Upper lobe of right lung (tissue), 1 donor: Measurements from ENCODE around the gene ARVCF. TPM values are rescaled to one million over a fixed set of nuclear protein-coding genes. Genes with fewer than 3 reads are reported as not detected.

ENCODE experiments used
- ATAC-seq: fragments of 200-7000 bp; cut with Tn5 transposase; one replicate; pipeline ENCODE4 v1.9.1; 2020; ENCODE audit warnings: mild to moderate bottlenecking, moderate library complexity
- DNase-seq: peaks from one replicate; pipeline ENCODE4 v3.0.0-alpha.2; 2020
- H3K27ac ChIP-seq: fragments of 200-600 bp; one replicate; pipeline ENCODE4 v1.8.0; 2022
- H3K27me3 ChIP-seq: fragments of 200-600 bp; one replicate; pipeline ENCODE4 v1.8.0; 2022; ENCODE audit warnings: mild to moderate bottlenecking
- H3K36me3 ChIP-seq: fragments of 200-600 bp; one replicate; pipeline ENCODE4 v1.8.0; 2022
- H3K4me1 ChIP-seq: fragments of 200-600 bp; one replicate; pipeline ENCODE4 v1.8.0; 2022
- H3K4me3 ChIP-seq: fragments of 200-600 bp; one replicate; pipeline ENCODE4 v1.8.0; 2022; ENCODE audit warnings: mild to moderate bottlenecking
- H3K9me3 ChIP-seq: fragments of 200-600 bp; one replicate; pipeline ENCODE4 v1.8.0; 2022
- CTCF ChIP-seq: fragments of 200-600 bp; IDR thresholded peaks from one replicate; pipeline ENCODE4 v1.8.0; 2022; ENCODE audit warnings: antibody characterized with exemption
- intact Hi-C: fragments of 100-400 bp; cut with DNase I; formaldehyde crosslinking; loops from one replicate; pipeline ENCODE4 v1.11.0; 2022
- total RNA-seq: library from RNA; stranded (reverse); fragmentation: NEBNext Ultra II Directional; extraction: Animal tissue kit (Norgen Biotek cat#: 25700); gene quantifications from one replicate; pipeline ENCODE4 v1.2.1, GENCODE V29; 2021
- donor health status: DM: no; HTN: yes; CAD: no; lungs with severe emphysema.

The ARVCF gene
- total RNA-seq, 1 donor from 2014 or later = 25.4 TPM

GRCh38 chr22:19998232-19998951, 18.2 kb downstream of the ARVCF start:
- H3K9me3 ChIP-seq = no peaks in the 10 kb centered on the region
- H3K27me3 ChIP-seq = no peaks in the 10 kb centered on the region
- intact Hi-C loops = no loop called here
- no peak overlapping the region for H3K4me3 ChIP-seq
- DNase-seq = no peak
- peak overlapping the region; percentile 51 for H3K27ac ChIP-seq
- peaks cover 44% of the 10 kb centered on the region for H3K4me1 ChIP-seq
- H3K36me3 ChIP-seq = no peaks in the 10 kb centered on the region
- TF ChIP-seq CTCF = no peak
- no peak for ATAC-seq

DNA sequence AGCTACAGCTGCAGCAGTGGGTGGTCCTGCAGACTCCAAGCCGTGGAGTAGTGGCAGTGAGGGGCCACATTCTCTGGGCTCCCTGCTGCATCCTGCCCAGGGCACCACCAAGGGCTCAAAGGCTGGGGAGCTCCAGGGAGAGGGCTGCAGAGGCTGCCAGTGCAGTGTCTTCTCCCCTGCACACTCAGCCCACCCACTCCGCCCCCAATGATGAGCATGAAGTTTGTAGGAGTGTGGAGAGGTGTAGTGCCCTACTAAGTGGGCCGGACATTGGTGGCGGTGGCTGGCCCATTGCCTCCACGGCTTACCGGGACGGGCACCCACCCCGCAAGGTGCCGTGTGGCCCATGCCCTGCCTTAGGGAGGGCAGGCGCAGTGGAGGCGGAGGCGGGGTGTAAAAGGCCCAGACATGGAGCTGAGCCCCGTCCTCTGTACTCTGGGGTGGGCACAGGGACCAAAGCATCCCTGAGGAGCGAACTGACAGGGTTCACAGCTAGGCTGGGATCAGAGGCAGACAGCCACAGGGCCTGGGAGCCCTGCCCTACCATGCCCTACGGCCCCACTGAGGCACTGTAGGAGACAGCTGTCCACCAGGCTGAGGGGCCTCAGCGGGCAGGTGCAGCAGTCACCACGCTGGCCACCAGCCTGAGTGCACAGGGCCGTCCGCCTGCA, 18.9 kb downstream of the ARVCF start:
- H3K4me1 ChIP-seq = peaks cover 44% of the 10 kb centered on the region
- DNase-seq = no peak

GRCh38 chr22:19996694-19997384, 19.8 kb downstream of the ARVCF start:
- DNase-seq = no peak

More for the DNA sequence above, 18.9 kb downstream of the ARVCF start:
- no peak overlapping the region for H3K27ac ChIP-seq
- intact Hi-C loops = no loop called here
- no peaks in the 10 kb centered on the region for H3K9me3 ChIP-seq
- H3K36me3 ChIP-seq = no peaks in the 10 kb centered on the region
- ATAC-seq = no peak
- H3K4me3 ChIP-seq = no peak overlapping the region
- no peaks in the 10 kb centered on the region for H3K27me3 ChIP-seq
- no peak for TF ChIP-seq CTCF

GRCh38 chr22:19995611-19996339, 20.8 kb downstream of the ARVCF start:
- Histone ChIP-seq H3K4me1 (peaks cover 29% of the 10 kb centered on the region), H3K27ac (peak overlapping the region; percentile 82), H3K36me3 (no peaks in the 10 kb centered on the region), H3K4me3 (no peak overlapping the region), H3K9me3 (no peaks in the 10 kb centered on the region), H3K27me3 (no peaks in the 10 kb centered on the region)
- no peak for DNase-seq
- intact Hi-C loops = no loop called here
- no peak for TF ChIP-seq CTCF
- ATAC-seq = peak; percentile 58

More at GRCh38 chr22:19996694-19997384, 19.8 kb downstream of the ARVCF start:
- Histone ChIP-seq H3K27ac (peak overlapping the region; percentile 82), H3K4me3 (no peak overlapping the region), H3K36me3 (no peaks in the 10 kb centered on the region), H3K9me3 (no peaks in the 10 kb centered on the region), H3K4me1 (peaks cover 37% of the 10 kb centered on the region), H3K27me3 (no peaks in the 10 kb centered on the region)
- intact Hi-C loops = no loop called here
- no peak for TF ChIP-seq CTCF
- ATAC-seq = no peak

GRCh38 chr22:19994851-19995610, 21.6 kb downstream of the ARVCF start:
- DNase-seq = no peak
- peaks cover 25% of the 10 kb centered on the region for H3K4me1 ChIP-seq
- intact Hi-C loops = no loop called here
- H3K9me3 ChIP-seq = no peaks in the 10 kb centered on the region
- H3K4me3 ChIP-seq = no peak overlapping the region
- no peak for TF ChIP-seq CTCF
- ATAC-seq = no peak
- H3K36me3 ChIP-seq = no peaks in the 10 kb centered on the region
- peak overlapping the region; percentile 82 for H3K27ac ChIP-seq
- no peaks in the 10 kb centered on the region for H3K27me3 ChIP-seq
